ENCODE results near the gene ADAM15.

DNA sequence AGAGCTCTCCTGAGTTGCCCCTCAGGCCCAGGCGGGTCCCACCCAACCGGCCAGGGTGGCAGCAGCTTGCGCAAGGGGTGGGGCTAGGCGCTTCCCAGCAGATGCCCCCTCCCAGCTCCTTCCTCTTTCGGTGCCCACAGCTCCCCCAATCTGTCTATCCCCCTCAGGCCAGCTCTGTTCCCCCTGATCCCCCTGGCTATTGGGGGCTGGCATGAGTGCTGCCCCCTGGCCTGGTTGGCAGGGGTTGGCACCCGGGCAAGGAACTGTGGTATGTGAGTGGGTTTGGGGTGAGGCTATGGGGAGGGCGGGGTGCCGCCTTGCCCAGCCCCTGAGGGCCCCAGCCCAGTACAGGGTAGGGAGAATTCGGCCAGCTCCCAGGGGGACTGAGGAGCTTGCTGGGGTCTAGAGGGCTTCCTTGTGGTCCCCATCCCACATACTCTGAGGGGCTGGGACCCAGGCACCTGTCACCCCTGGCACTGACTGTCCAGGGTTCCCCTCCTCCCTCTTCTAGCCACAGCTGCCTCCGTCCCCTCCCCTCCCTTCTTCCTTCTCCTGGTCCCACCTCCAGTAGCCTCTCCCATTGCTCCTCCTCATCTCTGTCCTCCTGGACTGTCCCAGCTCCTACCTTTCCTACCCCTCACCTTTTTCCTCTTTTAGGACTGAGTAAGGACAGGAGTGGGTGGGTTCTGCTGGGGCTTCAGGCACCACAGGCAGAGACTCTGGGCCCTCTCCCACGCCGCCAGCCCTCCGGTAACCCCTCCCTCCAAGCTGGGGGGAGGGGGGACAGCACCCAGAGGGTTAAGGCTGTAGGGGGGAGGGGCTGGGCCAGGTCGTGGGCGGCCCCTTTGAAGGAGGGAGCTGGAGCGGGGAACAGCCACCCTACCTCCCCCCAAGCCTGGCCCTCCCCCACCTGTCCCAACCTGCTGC lies 42.8 kb upstream of the ADAM15 start:
- no peak for TF ChIP-seq POLR2A (IDR thresholded peaks at IDR 0.05)
- TF ChIP-seq, protein P1, sequence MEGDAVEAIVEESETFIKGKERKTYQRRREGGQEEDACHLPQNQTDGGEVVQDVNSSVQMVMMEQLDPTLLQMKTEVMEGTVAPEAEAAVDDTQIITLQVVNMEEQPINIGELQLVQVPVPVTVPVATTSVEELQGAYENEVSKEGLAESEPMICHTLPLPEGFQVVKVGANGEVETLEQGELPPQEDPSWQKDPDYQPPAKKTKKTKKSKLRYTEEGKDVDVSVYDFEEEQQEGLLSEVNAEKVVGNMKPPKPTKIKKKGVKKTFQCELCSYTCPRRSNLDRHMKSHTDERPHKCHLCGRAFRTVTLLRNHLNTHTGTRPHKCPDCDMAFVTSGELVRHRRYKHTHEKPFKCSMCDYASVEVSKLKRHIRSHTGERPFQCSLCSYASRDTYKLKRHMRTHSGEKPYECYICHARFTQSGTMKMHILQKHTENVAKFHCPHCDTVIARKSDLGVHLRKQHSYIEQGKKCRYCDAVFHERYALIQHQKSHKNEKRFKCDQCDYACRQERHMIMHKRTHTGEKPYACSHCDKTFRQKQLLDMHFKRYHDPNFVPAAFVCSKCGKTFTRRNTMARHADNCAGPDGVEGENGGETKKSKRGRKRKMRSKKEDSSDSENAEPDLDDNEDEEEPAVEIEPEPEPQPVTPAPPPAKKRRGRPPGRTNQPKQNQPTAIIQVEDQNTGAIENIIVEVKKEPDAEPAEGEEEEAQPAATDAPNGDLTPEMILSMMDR (IDR thresholded peaks at IDR 0.05): no peak
